Immature natural killer cell (primary cell): ENCODE measurements around the gene RFX5. TPM values are rescaled to one million over a fixed set of nuclear protein-coding genes. Genes with fewer than 3 reads are reported as not detected.
A peak's percentile ranks its signal among the peaks of the same experiment; 100 is the strongest.

ENCODE experiments used
- DNase-seq, 3 donors: peaks; one replicate each; pipeline ENCODE4 v3.0.0; 2022; ENCODE audit warnings: mixed read lengths in 1 of 3
- H3K27ac Mint-ChIP-seq, 6 donors: one replicate each; pipeline ENCODE4 v1.8.0; 2020; ENCODE audit warnings: mixed read lengths in 6 of 6, mild to moderate bottlenecking in 5 of 6, inconsistent platforms in 4 of 6, moderate library complexity in 3 of 6
- H3K27me3 Mint-ChIP-seq, 3 donors: one replicate each; pipeline ENCODE4 v1.8.0; 2020 to 2021; ENCODE audit warnings: low read depth in 3 of 3, mild to moderate bottlenecking in 3 of 3, mixed read lengths in 3 of 3, moderate library complexity in 3 of 3, inconsistent platforms in 1 of 3
- H3K36me3 Mint-ChIP-seq, 3 donors: one replicate each; pipeline ENCODE4 v1.8.0; 2020; ENCODE audit warnings: mixed read lengths in 3 of 3, inconsistent platforms in 2 of 3, mild to moderate bottlenecking in 2 of 3
- H3K4me1 Mint-ChIP-seq, 2 donors: one replicate each; pipeline ENCODE4 v1.8.0; 2020; ENCODE audit warnings: inconsistent platforms in 2 of 2, mild to moderate bottlenecking in 2 of 2, mixed read lengths in 2 of 2, moderate library complexity in 1 of 2
- H3K4me3 Mint-ChIP-seq, 5 donors: one replicate each; pipeline ENCODE4 v1.8.0; 2020; ENCODE audit warnings: mild to moderate bottlenecking in 5 of 5, mixed read lengths in 5 of 5, inconsistent platforms in 3 of 5, moderate library complexity in 3 of 5
- H3K9me3 Mint-ChIP-seq, 6 donors: one replicate each; pipeline ENCODE4 v1.8.0; 2020; ENCODE audit warnings: mild to moderate bottlenecking in 6 of 6, mixed read lengths in 6 of 6, inconsistent platforms in 4 of 6, moderate library complexity in 3 of 6
- polyA plus RNA-seq, 3 donors: library from polyadenylated mRNA; unstranded; fragments of 300-500 nt; fragmentation: Illumina TruSeq; gene quantifications; one replicate each; pipeline ENCODE4 v1.2.3, GENCODE V29; 2021

The RFX5 gene
- polyA plus RNA-seq, 3 donors from 2014 or later: 30.0 to 37.8 (median 37.1) TPM

DNA sequence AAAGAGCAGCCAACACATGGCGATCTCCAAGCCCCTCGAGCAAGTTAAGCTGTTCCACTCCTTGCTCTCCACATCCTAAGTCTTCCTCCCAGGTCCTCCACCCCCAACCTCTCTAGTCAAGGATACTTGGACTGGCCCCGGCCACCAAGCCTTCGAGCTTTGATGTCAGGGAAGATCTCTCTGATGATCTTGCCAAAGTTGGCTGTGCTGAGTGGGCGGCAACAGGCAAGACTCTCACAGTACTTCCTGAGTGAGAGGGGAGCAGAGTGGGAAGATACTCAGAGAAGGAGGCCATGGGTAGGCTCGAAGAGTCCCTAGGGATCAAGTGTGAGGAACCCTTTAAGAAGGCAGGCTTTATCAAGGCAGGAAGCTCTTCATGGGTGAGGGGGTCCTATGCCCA is 2.8 kb downstream of the RFX5 start:
- no peak for DNase-seq
- Mint-ChIP-seq H3K4me1 (peaks cover 30 to 42% of the 10 kb centered on the region in 2 donors), H3K4me3 (no peak overlapping the region), H3K27me3 (peaks cover 6 to 11% (median 8%) of the 10 kb centered on the region in 3 donors), H3K27ac (peak overlapping the region in 5 of 6 donors; percentile 27 to 63 (median 43)), H3K36me3 (peaks cover 0 to 27% (median 7%) of the 10 kb centered on the region in 3 donors), H3K9me3 (no peaks in the 10 kb centered on the region)

DNA sequence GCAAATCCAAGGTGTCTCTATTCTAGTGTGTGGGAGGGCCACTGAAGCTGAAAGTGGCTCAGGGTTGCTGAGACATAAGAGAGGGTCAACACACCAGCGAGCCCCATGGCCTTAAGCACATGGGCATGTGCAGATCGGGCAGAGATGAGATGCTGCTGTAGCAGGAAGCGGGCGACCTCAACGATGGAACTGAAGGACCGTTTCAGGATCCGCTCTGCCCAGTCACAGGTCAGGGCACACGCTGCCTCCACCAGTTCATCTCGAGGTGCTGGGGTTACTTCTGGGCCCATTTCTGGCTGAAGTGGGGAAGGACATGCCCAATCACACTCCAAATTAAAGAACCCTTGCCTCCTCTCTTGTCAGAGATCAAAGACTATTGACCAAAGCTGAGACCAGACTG is 3.5 kb downstream of the RFX5 start:
- no peaks in the 10 kb centered on the region for H3K9me3 Mint-ChIP-seq
- H3K4me1 Mint-ChIP-seq: peaks cover 30 to 42% of the 10 kb centered on the region in 2 donors
- peak overlapping the region; percentile 23 to 72 (median 66) for H3K27ac Mint-ChIP-seq
- peaks cover 6 to 11% (median 8%) of the 10 kb centered on the region in 3 donors for H3K27me3 Mint-ChIP-seq
- H3K36me3 Mint-ChIP-seq: peaks cover 0 to 27% (median 7%) of the 10 kb centered on the region in 3 donors
- no peak overlapping the region for H3K4me3 Mint-ChIP-seq
- DNase-seq: no peak

DNA sequence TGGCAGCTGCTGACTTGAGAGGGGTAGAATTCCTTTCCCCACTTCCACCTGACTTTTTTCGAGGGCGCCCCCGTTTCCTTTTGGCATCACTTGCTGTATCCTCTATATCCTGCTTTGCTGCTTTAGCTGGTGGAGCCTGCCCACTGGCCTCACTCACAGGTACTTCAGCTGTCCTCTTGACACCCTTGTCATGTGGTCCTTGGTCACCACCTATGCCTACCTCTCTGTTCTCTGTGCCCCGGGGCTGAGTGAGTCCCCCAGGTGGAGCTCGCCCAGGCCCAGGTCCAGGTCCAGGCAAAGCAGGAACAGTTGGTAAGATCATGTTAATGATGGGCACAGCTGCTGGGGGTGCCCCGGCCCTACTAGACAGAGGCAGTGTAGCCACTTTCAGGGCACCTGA is 4.5 kb downstream of the RFX5 start:
- DNase-seq: no peak
- H3K27ac Mint-ChIP-seq: peak overlapping the region in 4 of 6 donors; percentile 29 to 66 (median 39)
- peaks cover 25 to 34% of the 10 kb centered on the region in 2 donors for H3K4me1 Mint-ChIP-seq
- H3K4me3 Mint-ChIP-seq: no peak overlapping the region
- no peaks in the 10 kb centered on the region for H3K9me3 Mint-ChIP-seq
- H3K36me3 Mint-ChIP-seq: peaks cover 0 to 27% (median 7%) of the 10 kb centered on the region in 3 donors
- H3K27me3 Mint-ChIP-seq: peaks cover 6 to 11% (median 8%) of the 10 kb centered on the region in 3 donors

DNA sequence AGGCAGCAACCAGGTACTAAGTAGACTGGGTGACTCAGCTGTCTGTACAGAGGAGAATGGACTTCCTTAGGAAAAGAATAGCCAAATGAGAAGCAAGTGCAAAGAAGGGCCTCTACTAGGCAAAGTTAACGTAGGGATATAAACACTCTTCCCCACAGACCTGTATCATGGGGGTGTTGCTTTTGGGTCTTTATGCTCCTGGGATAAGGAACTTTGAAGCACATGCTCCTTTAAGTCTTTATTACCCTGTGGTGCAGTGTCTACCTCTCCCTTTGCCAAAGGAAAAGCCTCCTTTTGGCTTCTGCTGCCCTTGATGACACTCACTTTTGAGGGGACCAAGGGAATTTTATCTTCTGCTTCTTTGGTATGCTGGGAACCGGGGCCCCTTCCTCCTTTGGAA is 5.0 kb downstream of the RFX5 start:
- H3K9me3 Mint-ChIP-seq: no peaks in the 10 kb centered on the region
- peaks cover 3 to 8% (median 4%) of the 10 kb centered on the region in 3 donors for H3K27me3 Mint-ChIP-seq
- peaks cover 0 to 27% (median 7%) of the 10 kb centered on the region in 3 donors for H3K36me3 Mint-ChIP-seq
- H3K4me3 Mint-ChIP-seq: no peak overlapping the region
- H3K27ac Mint-ChIP-seq: peak overlapping the region in 1 of 6 donors; percentile 54
- H3K4me1 Mint-ChIP-seq: peaks cover 20 to 28% of the 10 kb centered on the region in 2 donors
- DNase-seq: no peak

DNA sequence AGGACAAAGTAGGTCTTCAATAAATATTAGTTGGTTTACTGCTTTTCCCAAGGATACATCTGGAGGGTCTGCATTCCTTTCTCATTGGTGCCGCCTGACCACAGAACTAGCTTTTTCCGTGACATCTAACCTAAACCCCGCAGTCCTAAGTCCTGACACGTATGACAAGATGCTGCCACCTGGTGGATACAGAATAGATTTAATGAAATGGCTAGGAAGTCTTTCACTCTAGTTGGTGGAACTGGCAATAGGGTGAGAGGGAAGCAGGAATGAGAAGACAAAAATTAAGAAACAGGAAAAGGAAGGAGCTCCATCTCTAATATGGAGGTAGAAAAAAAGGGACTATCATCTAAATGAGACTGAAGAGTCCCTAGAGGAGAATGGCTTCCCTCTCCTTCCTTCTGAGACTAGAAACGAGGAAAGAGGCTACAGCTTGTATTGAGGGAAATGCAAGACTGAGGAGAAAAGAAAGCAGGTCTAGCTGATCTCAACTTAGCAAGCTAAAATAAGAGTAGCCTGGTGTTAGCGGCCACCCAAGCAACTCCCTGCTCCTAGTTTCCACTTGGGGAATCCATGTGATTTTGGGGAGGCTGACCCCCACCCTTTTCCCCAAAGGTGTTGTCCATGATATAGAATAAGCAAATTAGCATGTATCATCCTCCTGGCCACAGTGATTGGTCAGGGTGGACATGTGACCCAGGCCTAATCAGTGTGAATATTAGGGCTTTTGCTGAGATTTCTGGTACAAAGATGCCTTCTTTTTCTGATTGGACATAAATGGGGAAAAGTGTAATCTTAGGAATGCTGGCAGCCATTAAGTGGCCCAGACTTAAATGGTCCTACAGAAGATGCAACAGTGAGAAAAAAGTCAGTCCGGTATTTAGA is 5.9 kb downstream of the RFX5 start:
- Mint-ChIP-seq H3K36me3 (peaks cover 0 to 22% (median 7%) of the 10 kb centered on the region in 3 donors), H3K9me3 (no peaks in the 10 kb centered on the region), H3K27ac (peak overlapping the region; percentile 44 to 77 (median 75)), H3K4me3 (no peak overlapping the region), H3K27me3 (no peaks in the 10 kb centered on the region), H3K4me1 (peaks cover 11 to 19% of the 10 kb centered on the region in 2 donors)
- DNase-seq: peak; percentile 60 to 67 (median 62)

DNA sequence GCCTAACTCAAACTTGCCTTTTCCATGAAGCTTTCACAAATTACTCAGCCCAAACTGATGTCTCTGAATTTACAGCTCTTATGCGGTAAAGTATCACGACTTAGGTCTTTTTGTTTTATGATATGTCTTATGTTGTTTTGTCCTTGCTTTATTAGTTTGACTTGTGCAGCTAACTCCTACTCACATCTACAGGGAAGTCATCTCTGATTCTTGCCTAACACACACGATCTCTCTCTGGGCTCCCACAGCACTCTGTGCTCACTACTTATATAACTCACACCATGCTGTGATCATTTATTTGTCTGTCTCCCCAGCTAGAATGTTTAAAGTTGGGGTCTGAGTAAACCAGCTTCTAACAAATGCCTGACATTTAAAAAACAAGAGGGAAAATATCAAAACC is 10.5 kb downstream of the RFX5 start:
- H3K36me3 Mint-ChIP-seq: peaks cover 0 to 4% (median 0%) of the 10 kb centered on the region in 3 donors
- peaks cover 4 to 13% of the 10 kb centered on the region in 2 donors for H3K4me1 Mint-ChIP-seq
- DNase-seq: no peak
- H3K4me3 Mint-ChIP-seq: no peak overlapping the region
- H3K27me3 Mint-ChIP-seq: no peaks in the 10 kb centered on the region
- no peaks in the 10 kb centered on the region for H3K9me3 Mint-ChIP-seq
- H3K27ac Mint-ChIP-seq: peak overlapping the region in 1 of 6 donors; percentile 89

DNA sequence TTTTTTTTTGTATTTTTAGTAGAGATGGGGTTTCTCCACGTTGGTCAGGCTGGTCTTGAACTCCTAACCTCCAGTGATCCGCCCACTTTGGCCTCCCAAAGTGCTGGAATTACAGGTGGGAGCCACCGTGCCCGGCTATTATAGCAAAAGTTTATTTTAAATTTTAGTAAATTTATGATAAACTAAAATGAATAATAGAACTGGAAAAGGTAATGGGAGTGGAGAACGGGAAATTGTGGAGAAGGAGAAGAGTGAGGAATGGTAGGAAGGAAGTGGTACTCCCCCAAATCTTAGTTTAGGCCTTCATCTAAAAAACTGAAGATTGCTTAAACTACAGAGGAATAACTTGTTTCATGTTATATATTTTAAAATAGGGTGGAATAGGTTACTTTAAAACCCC is 12.2 kb downstream of the RFX5 start:
- H3K4me3 Mint-ChIP-seq: no peak overlapping the region
- H3K27me3 Mint-ChIP-seq: peaks cover 0 to 3% (median 0%) of the 10 kb centered on the region in 3 donors
- no peak for DNase-seq
- H3K36me3 Mint-ChIP-seq: no peaks in the 10 kb centered on the region
- peaks cover 0 to 2% of the 10 kb centered on the region in 2 donors for H3K4me1 Mint-ChIP-seq
- H3K27ac Mint-ChIP-seq: no peak overlapping the region
- no peaks in the 10 kb centered on the region for H3K9me3 Mint-ChIP-seq

DNA sequence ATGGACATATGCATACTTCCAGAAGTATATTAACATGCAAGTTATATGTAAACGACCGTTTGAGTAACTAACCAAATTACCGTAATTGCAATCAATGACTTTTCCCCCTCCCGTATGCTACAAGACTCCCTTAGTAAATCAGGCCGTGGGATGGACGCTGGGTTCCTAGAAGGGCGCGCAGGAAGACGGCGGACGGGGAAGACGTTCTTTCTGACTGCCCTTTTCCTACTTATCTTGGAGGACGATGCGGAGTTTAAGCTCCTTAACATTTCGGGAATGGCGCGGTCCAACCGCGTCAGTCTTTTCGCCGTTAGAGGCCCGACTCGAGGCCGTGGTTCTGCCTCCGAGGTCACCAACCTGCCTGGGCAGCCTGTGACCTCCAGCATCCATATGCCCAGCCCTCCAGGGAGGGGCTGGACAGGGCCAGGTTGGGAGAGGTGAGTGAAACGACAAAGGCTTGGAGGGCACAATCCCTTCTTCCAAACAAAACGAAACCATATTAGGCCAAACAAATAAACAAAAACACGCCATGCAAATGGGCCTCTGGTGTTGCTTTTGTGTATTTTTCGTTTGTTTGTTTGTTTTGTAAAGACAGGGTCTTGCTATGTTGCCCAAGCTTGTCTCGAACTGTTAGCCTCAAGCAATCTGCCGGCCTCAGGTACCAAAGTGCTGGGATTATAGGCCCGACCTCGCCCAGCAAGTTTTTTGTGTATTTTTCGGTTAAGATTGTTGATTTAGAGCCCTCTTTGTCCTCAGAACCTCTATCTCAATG is 19.0 kb downstream of the RFX5 start:
- Mint-ChIP-seq H3K36me3 (peaks cover 0 to 7% (median 0%) of the 10 kb centered on the region in 3 donors), H3K4me3 (peak overlapping the region; percentile 93 to 99 (median 93)), H3K27ac (peak overlapping the region; percentile 96 to 99 (median 98)), H3K4me1 (peaks cover 36 to 47% of the 10 kb centered on the region in 2 donors), H3K27me3 (peaks cover 2 to 12% (median 5%) of the 10 kb centered on the region in 3 donors), H3K9me3 (no peaks in the 10 kb centered on the region)
- DNase-seq: no peak

DNA sequence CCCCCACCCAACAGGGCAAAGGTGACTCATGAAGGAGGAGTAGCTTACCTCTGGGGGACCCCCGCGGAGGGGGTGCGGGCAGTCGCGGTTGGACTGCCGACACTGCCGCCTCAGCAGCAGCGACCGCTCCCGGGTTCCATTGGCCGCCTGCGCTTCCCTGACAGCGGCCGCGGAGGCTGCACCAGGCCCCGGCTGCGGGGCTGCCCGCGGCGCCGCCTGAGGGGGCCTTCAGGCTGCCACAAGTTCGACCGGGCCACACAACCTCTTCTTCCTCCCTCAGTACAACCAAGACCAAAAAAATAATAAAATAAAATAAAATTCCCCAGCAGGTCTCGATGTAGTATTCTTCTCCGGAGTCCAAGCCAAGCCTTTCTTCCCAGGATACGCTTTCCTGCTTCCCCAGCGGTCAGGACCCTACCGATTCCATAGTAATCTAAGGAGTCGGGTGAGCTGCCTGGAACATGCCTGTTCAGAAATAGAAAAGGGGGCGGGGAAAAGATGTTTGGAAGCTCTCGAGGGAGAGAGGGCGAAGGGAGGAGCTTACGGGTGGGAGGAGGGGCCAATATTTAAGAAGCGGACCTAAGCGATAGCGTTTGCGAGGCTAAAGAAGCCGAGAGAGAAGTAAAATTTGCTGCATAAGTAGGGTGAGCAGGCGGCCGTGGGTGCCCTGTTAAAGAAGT is 19.7 kb downstream of the RFX5 start, which contains the start of gene PI4KB:
TSS of gene PI4KB (minus strand) at position 194 of the 680 bp plus-strand sequence. CDS start 10,935 bp downstream, outside the sequence.
- Mint-ChIP-seq H3K9me3 (no peaks in the 10 kb centered on the region), H3K27ac (peak within 1 kb of the TSS; percentile 96 to 99 (median 98)), H3K4me1 (peaks cover 40 to 53% of the 10 kb centered on the region in 2 donors), H3K4me3 (peak within 1 kb of the TSS; percentile 93 to 99 (median 93)), H3K27me3 (peaks cover 2 to 12% (median 5%) of the 10 kb centered on the region in 3 donors), H3K36me3 (peaks cover 0 to 7% (median 0%) of the 10 kb centered on the region in 3 donors)
- DNase-seq: peak; percentile 94 to 96 (median 95)

DNA sequence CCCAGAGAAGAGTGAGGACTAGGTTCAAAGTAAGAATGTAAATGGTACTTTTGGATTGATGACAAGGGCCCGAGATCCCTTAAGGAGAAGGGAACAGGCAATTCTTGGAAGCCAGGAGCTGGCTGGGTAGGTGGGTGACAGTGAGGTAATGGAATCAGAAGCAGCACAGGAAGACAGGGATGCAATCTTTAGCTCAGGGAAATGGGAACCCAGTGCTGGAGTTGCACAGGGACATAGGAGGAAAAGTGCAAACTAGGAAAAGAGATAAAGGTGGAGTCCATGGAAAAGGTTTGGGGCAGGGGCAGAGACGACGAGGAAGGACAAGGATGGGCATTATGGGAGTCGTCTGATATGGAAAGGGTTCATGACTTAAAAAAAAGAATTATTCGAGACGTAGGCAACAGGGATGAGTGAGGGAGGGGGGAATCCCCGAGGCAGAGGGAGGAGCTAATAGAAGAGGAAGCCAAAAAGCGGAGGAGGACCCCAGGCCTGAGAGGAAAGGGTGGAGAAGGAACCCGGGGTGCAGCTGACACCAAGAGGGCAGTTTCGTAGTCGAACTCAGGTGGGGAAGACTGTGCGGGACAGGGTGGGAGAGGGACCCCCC is 20.3 kb downstream of the RFX5 start:
- peak overlapping the region; percentile 81 to 98 (median 96) for H3K27ac Mint-ChIP-seq
- H3K4me1 Mint-ChIP-seq: peaks cover 46 to 59% of the 10 kb centered on the region in 2 donors
- peaks cover 0 to 7% (median 0%) of the 10 kb centered on the region in 3 donors for H3K36me3 Mint-ChIP-seq
- no peaks in the 10 kb centered on the region for H3K9me3 Mint-ChIP-seq
- DNase-seq: peak in 2 of 3 donors; percentile 41 to 54
- H3K4me3 Mint-ChIP-seq: peak overlapping the region; percentile 93 to 99 (median 93)
- H3K27me3 Mint-ChIP-seq: peaks cover 2 to 12% (median 5%) of the 10 kb centered on the region in 3 donors

DNA sequence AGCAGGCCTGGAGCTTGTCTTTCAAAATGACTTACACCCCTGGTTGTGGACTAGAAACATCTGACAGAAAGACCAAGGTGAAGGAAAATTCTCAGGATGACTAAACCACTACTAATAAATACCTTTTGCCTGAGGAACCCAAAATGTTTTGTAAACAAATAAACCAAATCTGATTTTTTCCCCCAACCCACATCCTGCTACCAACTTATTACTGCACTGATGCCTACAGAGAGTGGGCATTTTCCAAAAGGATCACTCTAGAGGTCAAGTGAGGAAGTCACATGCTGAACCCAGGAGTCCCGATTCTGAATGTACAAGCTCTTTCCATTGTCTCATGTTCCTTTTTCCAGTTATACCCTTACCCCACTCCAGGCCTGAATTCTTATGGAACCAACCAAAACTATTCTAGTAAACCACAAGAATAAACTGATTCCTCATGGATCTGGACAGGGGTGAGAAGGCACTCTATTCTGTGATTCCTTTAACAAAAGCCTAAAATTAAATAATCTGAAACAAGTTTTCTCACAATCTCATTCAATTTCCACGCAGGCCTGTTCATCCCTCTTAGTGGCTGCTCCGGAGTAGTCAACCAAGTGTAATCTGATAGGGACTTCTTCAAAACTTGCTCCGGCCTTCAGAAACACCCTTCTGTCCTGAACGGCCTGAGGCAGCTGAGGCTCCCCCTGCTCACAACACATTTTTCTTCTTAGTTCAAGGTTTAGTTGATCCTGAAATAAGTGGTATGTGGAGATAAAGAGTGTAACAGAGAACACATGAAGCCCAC is 21.2 kb downstream of the RFX5 start:
- H3K4me1 Mint-ChIP-seq: peaks cover 46 to 62% of the 10 kb centered on the region in 2 donors
- H3K4me3 Mint-ChIP-seq: peak overlapping the region; percentile 93 to 99 (median 93)
- H3K27ac Mint-ChIP-seq: peak overlapping the region; percentile 81 to 98 (median 96)
- DNase-seq: no peak
- peaks cover 2 to 12% (median 5%) of the 10 kb centered on the region in 3 donors for H3K27me3 Mint-ChIP-seq
- peaks cover 0 to 10% (median 0%) of the 10 kb centered on the region in 3 donors for H3K36me3 Mint-ChIP-seq
- no peaks in the 10 kb centered on the region for H3K9me3 Mint-ChIP-seq

DNA sequence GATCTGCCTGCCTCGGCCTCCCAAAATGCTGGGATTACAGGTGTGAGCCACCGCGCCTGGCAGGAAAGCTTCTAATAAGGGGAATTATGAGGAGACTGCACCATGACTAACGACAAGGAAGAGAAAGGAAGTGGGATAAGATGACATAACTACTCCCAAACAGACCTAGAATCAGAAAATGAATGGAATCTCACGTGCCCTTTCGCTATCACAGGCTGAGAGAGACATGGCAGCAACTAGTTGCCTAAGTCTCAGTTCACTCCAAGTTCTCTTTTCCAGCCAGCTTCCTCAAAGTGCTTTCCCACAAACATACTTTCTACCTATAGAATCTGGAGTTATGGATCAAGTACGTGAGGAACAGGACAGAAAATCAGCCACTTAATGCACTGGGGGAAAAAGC is 21.8 kb downstream of the RFX5 start:
- Mint-ChIP-seq H3K4me3 (peak overlapping the region in 3 of 5 donors; percentile 34 to 93 (median 93)), H3K27me3 (peaks cover 2 to 13% (median 5%) of the 10 kb centered on the region in 3 donors), H3K27ac (peak overlapping the region; percentile 36 to 98 (median 96)), H3K36me3 (peaks cover 0 to 16% (median 0%) of the 10 kb centered on the region in 3 donors), H3K9me3 (no peaks in the 10 kb centered on the region), H3K4me1 (peaks cover 52 to 68% of the 10 kb centered on the region in 2 donors)
- DNase-seq: no peak
